Trophoblast cell (in vitro differentiated cells and primary cell): Measurements from ENCODE around the gene HAO2.
"Not testable (repeated sequence)": the region's sequence is repeated elsewhere in the genome, so short reads cannot be mapped to it uniquely, and the experiment has no call there.

Source experiments
- DNase-seq, 2 donors: peaks; one replicate each; pipeline ENCODE4 v3.0.0-alpha.2; 2016
- H2AFZ ChIP-seq: 2 replicates; pipeline ENCODE4 v1.6.1; 2013; ENCODE audit warnings: low read length, moderate library complexity, mild to moderate bottlenecking; ENCODE audit not compliant: insufficient read depth, poor library complexity
- H2AK5ac ChIP-seq: 2 replicates; pipeline ENCODE4 v1.6.1; 2013; ENCODE audit warnings: mild to moderate bottlenecking, low read length
- H2BK120ac ChIP-seq: 2 replicates; pipeline ENCODE4 v1.6.1; 2013; ENCODE audit warnings: low read length, mild to moderate bottlenecking, moderate library complexity; ENCODE audit not compliant: insufficient read depth, poor library complexity
- H2BK12ac ChIP-seq: 2 replicates; pipeline ENCODE4 v1.6.1; 2013; ENCODE audit warnings: mild to moderate bottlenecking, low read length, moderate library complexity
- H2BK5ac ChIP-seq: 2 replicates; pipeline ENCODE4 v1.6.1; 2013; ENCODE audit warnings: low read length, low read depth, moderate library complexity, mild to moderate bottlenecking; ENCODE audit not compliant: poor library complexity
- H3K14ac ChIP-seq: 2 replicates; pipeline ENCODE4 v1.6.1; 2013; ENCODE audit warnings: mild to moderate bottlenecking, low read length
- H3K18ac ChIP-seq: 2 replicates; pipeline ENCODE4 v1.6.1; 2013; ENCODE audit warnings: mild to moderate bottlenecking, low read length
- H3K23ac ChIP-seq: 2 replicates; pipeline ENCODE4 v1.6.1; 2013; ENCODE audit warnings: low read length
- H3K27ac ChIP-seq: 2 replicates; pipeline ENCODE4 v1.5.1; 2013; ENCODE audit warnings: low read depth, mild to moderate bottlenecking, inconsistent platforms, low read length, moderate library complexity
- H3K27me3 ChIP-seq: 2 replicates; pipeline ENCODE4 v1.6.1; 2013; ENCODE audit warnings: inconsistent platforms, mild to moderate bottlenecking, low read length, moderate library complexity; ENCODE audit not compliant: insufficient read depth
- H3K36me3 ChIP-seq, 2 experiments: 1 replicate in 1 of 2; 2 replicates in 1 of 2; pipeline ENCODE4 v1.6.1; 2013; ENCODE audit warnings: low read length in 2 of 2, mild to moderate bottlenecking in 2 of 2, moderate library complexity in 1 of 2; ENCODE audit not compliant: insufficient read depth in 2 of 2, control insufficient read depth in 1 of 2
- H3K4ac ChIP-seq: 2 replicates; pipeline ENCODE4 v1.6.1; 2013; ENCODE audit warnings: low read depth, mild to moderate bottlenecking, low read length, moderate library complexity
- H3K4me1 ChIP-seq, 2 experiments: 1 replicate in 1 of 2; 2 replicates in 1 of 2; pipeline ENCODE4 v1.6.1; 2013; ENCODE audit warnings: low read length in 2 of 2, mild to moderate bottlenecking in 2 of 2, moderate library complexity in 1 of 2; ENCODE audit not compliant: insufficient read depth in 2 of 2, control insufficient read depth in 1 of 2
- H3K4me2 ChIP-seq: 2 replicates; pipeline ENCODE4 v1.6.1; 2013; ENCODE audit warnings: inconsistent platforms, mild to moderate bottlenecking, low read length, moderate library complexity
- H3K4me3 ChIP-seq: 2 replicates; pipeline ENCODE4 v1.5.1; 2013; ENCODE audit warnings: mild to moderate bottlenecking, low read depth, low read length, inconsistent platforms
- H3K79me1 ChIP-seq: one replicate; pipeline ENCODE4 v1.6.1; 2013; ENCODE audit warnings: low read length
- H3K79me2 ChIP-seq: 2 replicates; pipeline ENCODE4 v1.6.1; 2013; ENCODE audit warnings: low read length, mild to moderate bottlenecking; ENCODE audit not compliant: control insufficient read depth, insufficient read depth, poor library complexity
- H3K9ac ChIP-seq: 2 replicates; pipeline ENCODE4 v1.6.1; 2013; ENCODE audit warnings: mild to moderate bottlenecking, low read length
- H3K9me3 ChIP-seq: 2 replicates; pipeline ENCODE4 v1.6.1; 2013; ENCODE audit warnings: low read depth, mild to moderate bottlenecking, control low read depth, inconsistent platforms, low read length; ENCODE audit not compliant: insufficient read depth
- H4K12ac ChIP-seq: 2 replicates; pipeline ENCODE4 v1.6.1; 2013; ENCODE audit warnings: low read depth, mild to moderate bottlenecking, low read length, moderate library complexity
- H4K8ac ChIP-seq: 2 replicates; pipeline ENCODE4 v1.6.1; 2013; ENCODE audit warnings: low read depth, mild to moderate bottlenecking, low read length, moderate library complexity
- H4K91ac ChIP-seq: one replicate; pipeline ENCODE4 v1.6.1; 2013; ENCODE audit warnings: low read depth, mild to moderate bottlenecking, low read length, moderate library complexity
- WGBS: extraction: QIAGEN DNeasy Blood & Tissue Kit; methylation state at CpG from one replicate; pipeline ENCODE4 v1.1.7; 2013; ENCODE audit warnings: missing lambda C conversion rate; ENCODE audit not compliant: insufficient read length, insufficient coverage; ENCODE audit errors: extremely low coverage; 5-methylcytosine and 5-hydroxymethylcytosine counted together

HAO2 gene

DNA sequence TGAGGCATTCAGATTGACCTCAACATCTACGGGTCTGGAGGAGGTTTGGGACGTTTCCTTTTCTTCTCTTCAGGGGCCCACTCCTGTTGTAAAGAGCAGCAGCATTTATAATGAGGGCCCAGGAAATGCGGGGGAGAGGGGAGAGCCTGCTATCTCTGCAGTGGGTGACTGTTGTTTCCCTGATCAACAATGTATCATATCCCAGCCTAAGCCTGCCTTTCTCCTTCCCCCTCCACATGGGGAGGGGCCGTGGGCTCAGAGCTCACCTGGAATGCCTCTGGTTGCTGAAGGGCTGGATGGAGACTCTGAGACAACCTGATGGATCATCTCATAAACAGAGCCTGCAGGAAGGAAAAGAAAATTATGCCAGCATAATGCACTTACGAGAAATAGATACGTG lies 36.0 kb upstream of the HAO2 start:
- no peak overlapping the region for H2BK120ac ChIP-seq
- WGBS = no CpG with 5 or more reads among the region's 6 CpGs

DNA sequence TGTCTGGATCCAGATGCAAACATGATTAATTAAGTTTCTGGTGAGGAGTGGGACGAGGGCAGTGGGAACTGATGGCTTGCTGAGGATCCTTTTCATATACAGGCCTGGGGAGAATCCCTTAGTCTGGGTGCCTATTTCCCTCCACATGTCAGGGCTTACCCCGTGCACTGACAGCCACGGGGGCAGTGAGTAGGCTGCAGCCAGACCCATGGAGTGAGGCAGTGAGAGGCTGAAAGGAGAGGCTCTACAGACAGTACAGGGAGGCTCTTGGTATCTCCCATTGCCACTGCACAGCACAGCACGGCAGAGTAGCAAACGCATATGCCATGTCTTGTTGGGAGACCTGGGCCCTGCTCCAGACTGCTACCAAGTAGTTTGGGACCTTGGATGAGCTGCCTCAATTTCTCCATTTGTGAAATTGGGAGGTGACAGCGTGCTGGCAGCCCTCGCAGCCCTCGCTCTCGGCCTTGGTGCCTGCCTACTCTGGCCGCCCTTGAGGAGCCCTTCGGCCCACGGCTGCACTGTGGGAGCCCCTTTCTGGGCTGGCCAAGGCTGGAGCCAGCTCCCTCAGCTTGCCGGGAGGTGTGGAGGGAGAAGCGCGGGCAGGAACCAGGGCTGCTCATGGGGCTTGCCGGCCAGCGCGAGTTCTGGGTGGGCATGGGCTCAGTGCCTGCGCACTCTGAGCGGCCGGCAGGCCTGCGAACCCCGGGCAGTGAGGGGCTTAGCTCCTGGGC lies 35.3 kb upstream of the HAO2 start:
- Histone ChIP-seq H3K9ac (no peak overlapping the region), H3K79me1 (no peaks in the 10 kb centered on the region), H4K12ac (no peak overlapping the region), H3K4ac (no peak overlapping the region), H2AFZ (no peak overlapping the region), H3K27me3 (no peaks in the 10 kb centered on the region), H3K4me2 (no peak overlapping the region), H3K36me3 (no peaks in the 10 kb centered on the region), H3K4me3 (no peak overlapping the region), H2AK5ac (no peak overlapping the region), H3K4me1 (no peaks in the 10 kb centered on the region), H3K9me3 (no peaks in the 10 kb centered on the region), H3K79me2 (no peaks in the 10 kb centered on the region), H4K8ac (no peak overlapping the region), H2BK12ac (no peak overlapping the region), H2BK120ac (no peak overlapping the region), H3K18ac (no peak overlapping the region), H3K14ac (no peak overlapping the region), H3K23ac (no peak overlapping the region), H4K91ac (no peak overlapping the region), H2BK5ac (no peak overlapping the region), H3K27ac (no peak overlapping the region)
- DNase-seq = no peak
- no CpG with 5 or more reads among the region's 23 CpGs for WGBS

More for the DNA sequence above, 36.0 kb upstream of the HAO2 start:
- Histone ChIP-seq H3K14ac (no peak overlapping the region), H2AK5ac (no peak overlapping the region), H3K36me3 (no peaks in the 10 kb centered on the region), H3K79me1 (no peaks in the 10 kb centered on the region), H3K27me3 (no peaks in the 10 kb centered on the region), H3K4me1 (peaks cover 1 to 2% of the 10 kb centered on the region in 2 experiments), H3K4me3 (no peak overlapping the region), H4K12ac (no peak overlapping the region), H3K9ac (no peak overlapping the region), H3K18ac (no peak overlapping the region), H4K91ac (no peak overlapping the region), H4K8ac (no peak overlapping the region), H3K4me2 (no peak overlapping the region), H2BK12ac (no peak overlapping the region), H3K79me2 (no peaks in the 10 kb centered on the region), H3K9me3 (no peaks in the 10 kb centered on the region), H3K27ac (no peak overlapping the region), H2BK5ac (no peak overlapping the region), H3K23ac (no peak overlapping the region), H2AFZ (no peak overlapping the region), H3K4ac (no peak overlapping the region)
- no peak for DNase-seq

DNA sequence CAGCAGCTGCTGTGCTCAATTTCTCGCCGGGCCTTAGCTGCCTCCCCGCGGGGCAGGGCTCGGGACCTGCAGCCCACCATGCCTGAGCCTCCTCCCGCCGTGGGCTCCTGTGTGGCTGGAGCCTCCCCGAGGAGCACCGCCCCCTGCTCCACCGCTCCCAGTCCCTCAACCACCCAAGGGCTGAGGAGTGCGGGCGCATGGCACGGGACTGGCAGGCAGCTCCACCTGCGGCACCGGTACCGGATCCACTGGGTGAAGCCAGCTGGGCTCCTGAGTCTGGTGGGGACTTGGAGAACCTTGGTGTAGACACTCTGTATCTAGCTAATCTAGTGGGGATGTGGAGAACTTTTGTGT lies 34.7 kb upstream of the HAO2 start:
- not testable (repeated sequence) for H3K79me2 ChIP-seq, H4K12ac ChIP-seq, H2BK5ac ChIP-seq, H3K79me1 ChIP-seq, H3K27me3 ChIP-seq, H3K4ac ChIP-seq, H3K23ac ChIP-seq, H3K14ac ChIP-seq, H3K4me3 ChIP-seq, H4K8ac ChIP-seq, H3K4me2 ChIP-seq, H3K36me3 ChIP-seq, H3K27ac ChIP-seq, H2BK12ac ChIP-seq, H2BK120ac ChIP-seq, H3K9ac ChIP-seq, H4K91ac ChIP-seq, H2AFZ ChIP-seq, H2AK5ac ChIP-seq, H3K9me3 ChIP-seq, H3K4me1 ChIP-seq, H3K18ac ChIP-seq, DNase-seq
- WGBS = no CpG with 5 or more reads among the region's 16 CpGs

GRCh38 chr1:119336848-119337247 lies 31.7 kb upstream of the HAO2 start:
- Histone ChIP-seq H3K4me2 (no peak overlapping the region), H4K8ac (no peak overlapping the region), H3K9me3 (no peaks in the 10 kb centered on the region), H3K18ac (no peak overlapping the region), H3K79me2 (no peaks in the 10 kb centered on the region), H3K79me1 (no peaks in the 10 kb centered on the region), H2BK120ac (no peak overlapping the region), H3K27ac (no peak overlapping the region), H3K4me1 (no peaks in the 10 kb centered on the region), H2BK12ac (no peak overlapping the region), H2BK5ac (no peak overlapping the region), H4K12ac (no peak overlapping the region), H3K4me3 (no peak overlapping the region), H3K36me3 (no peaks in the 10 kb centered on the region), H3K23ac (no peak overlapping the region), H4K91ac (no peak overlapping the region), H2AFZ (no peak overlapping the region), H3K4ac (no peak overlapping the region), H3K14ac (no peak overlapping the region), H3K27me3 (no peaks in the 10 kb centered on the region), H2AK5ac (no peak overlapping the region), H3K9ac (no peak overlapping the region)
- DNase-seq = no peak
- no CpG with 5 or more reads among the region's 4 CpGs for WGBS
